ENCODE measurements around the gene LDLRAD1. TPM values are rescaled to one million over a fixed set of nuclear protein-coding genes. Genes with fewer than 3 reads are reported as not detected.

Gene LDLRAD1
- total and polyA plus RNA-seq, 2 of the 13 experiments (the other 11 are each of a cell fraction or from before 2014, with no cell fraction given): 2.5 to 14.0 TPM

DNA sequence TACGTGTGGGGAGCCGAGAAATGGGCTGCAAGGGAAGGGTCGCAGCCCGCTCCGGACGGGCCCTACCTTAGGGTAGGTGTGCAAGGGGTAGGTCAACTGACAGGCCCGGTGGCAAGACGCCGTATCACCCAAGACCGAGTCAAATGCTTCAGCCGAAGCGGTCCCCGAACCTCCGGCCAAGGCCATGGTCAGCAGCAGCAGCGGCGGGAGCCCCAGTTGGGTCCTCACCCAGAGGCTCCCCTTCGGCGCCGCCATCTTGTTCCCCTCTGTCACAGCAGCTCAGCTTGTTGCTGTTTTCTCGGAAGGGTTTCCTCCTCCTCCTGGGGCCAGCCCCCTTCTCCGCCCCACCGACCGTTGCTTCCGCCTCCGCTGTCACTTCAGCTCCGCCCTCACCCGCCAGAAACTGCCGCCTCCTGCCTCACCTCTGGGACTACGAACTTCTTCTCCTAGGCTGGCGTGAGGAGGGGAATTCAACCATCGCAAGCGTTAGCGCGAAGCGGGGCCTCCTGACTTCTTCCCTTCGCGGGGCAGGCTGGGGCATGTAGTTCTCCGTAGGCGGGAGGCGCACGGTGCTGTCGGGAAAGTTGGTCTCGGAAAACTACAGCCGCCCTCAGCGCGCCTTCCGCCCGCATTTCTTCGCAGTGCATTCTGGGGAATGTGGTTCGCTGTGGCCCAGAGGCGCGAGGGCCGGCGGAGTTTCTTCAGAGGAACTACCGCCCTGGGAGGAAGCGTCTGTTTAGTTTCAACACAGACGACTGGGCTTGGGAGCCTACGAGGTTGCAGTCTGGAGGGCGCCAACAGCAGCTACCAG, 35.2 kb upstream of the LDLRAD1 start, which contains the start of the genes TCEANC2 and TMEM59 (continued):
- peak; percentile 73; the same call in 1 of the 2 replicates for TF ChIP-seq ZNF564 (CRISPR knock-in tag; IDR thresholded peaks at IDR 0.05)
- no peak for TF ChIP-seq MIXL1 (CRISPR knock-in tag; IDR thresholded peaks at IDR 0.05)
- TF ChIP-seq ZNF598 (CRISPR knock-in tag; IDR thresholded peaks at IDR 0.05; ENCODE audit: borderline replicate concordance): peak; percentile 12; the same call in 1 of the 2 replicates
- TF ChIP-seq KLF11 (CRISPR knock-in tag; IDR thresholded peaks at IDR 0.05): peak; percentile 70; the same call in 1 of the 2 replicates
- TF ChIP-seq LCORL (IDR thresholded peaks at IDR 0.05): no peak
- TF ChIP-seq LCORL (CRISPR knock-in tag; IDR thresholded peaks at IDR 0.05): no peak
- TF ChIP-seq ZNF12 (CRISPR knock-in tag; IDR thresholded peaks at IDR 0.05): peak; percentile 93
- no peak for TF ChIP-seq ZNF557 (CRISPR knock-in tag; IDR thresholded peaks at IDR 0.05)
- no peak; the same call in 1 of the 2 replicates for TF ChIP-seq EEA1 (CRISPR knock-in tag; IDR thresholded peaks at IDR 0.05; ENCODE audit: borderline replicate concordance)
- 0 out of 2 replicates have a peak, but pooled peaks have one; percentile 18 for TF ChIP-seq ZIK1 (CRISPR knock-in tag; IDR thresholded peaks at IDR 0.05; ENCODE audit: borderline replicate concordance, low read depth)
- TF ChIP-seq KDM6A (CRISPR knock-in tag; IDR thresholded peaks at IDR 0.05; ENCODE audit: low read depth): no peak
- TF ChIP-seq, protein P1, sequence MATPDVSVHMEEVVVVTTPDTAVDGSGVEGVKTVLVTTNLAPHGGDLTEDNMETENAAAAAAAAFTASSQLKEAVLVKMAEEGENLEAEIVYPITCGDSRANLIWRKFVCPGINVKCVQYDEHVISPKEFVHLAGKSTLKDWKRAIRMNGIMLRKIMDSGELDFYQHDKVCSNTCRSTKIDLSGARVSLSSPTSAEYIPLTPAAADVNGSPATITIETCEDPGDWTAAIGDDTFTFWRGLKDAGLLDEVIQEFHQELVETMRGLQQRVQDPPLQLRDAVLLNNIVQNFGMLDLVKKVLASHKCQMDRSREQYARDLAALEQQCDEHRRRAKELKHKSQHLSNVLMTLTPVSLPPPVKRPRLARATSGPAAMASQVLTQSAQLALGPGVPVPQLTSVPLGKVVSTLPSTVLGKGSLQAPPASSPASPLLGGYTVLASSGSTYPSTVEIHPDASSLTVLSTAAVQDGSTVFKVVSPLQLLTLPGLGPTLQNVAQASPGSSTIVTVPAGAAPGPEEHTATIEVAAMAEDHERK (CRISPR knock-in tag; IDR thresholded peaks at IDR 0.05; ENCODE audit: low read depth): peak; percentile 81
- TF ChIP-seq, protein P2, sequence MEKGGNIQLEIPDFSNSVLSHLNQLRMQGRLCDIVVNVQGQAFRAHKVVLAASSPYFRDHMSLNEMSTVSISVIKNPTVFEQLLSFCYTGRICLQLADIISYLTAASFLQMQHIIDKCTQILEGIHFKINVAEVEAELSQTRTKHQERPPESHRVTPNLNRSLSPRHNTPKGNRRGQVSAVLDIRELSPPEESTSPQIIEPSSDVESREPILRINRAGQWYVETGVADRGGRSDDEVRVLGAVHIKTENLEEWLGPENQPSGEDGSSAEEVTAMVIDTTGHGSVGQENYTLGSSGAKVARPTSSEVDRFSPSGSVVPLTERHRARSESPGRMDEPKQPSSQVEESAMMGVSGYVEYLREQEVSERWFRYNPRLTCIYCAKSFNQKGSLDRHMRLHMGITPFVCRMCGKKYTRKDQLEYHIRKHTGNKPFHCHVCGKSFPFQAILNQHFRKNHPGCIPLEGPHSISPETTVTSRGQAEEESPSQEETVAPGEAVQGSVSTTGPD (CRISPR knock-in tag; IDR thresholded peaks at IDR 0.05): no peak
- TF ChIP-seq, protein P3, sequence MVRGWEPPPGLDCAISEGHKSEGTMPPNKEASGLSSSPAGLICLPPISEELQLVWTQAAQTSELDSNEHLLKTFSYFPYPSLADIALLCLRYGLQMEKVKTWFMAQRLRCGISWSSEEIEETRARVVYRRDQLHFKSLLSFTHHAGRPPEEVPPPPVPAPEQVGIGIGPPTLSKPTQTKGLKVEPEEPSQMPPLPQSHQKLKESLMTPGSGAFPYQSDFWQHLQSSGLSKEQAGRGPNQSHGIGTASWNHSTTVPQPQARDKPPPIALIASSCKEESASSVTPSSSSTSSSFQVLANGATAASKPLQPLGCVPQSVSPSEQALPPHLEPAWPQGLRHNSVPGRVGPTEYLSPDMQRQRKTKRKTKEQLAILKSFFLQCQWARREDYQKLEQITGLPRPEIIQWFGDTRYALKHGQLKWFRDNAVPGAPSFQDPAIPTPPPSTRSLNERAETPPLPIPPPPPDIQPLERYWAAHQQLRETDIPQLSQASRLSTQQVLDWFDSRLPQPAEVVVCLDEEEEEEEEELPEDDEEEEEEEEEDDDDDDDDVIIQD (CRISPR knock-in tag; IDR thresholded peaks at IDR 0.05; ENCODE audit: low read depth): peak; percentile 72
- TF ChIP-seq SMAD3 (CRISPR knock-in tag; IDR thresholded peaks at IDR 0.05): no peak; the same call in 1 of the 2 replicates
- no peak for TF ChIP-seq MYNN (CRISPR knock-in tag; IDR thresholded peaks at IDR 0.05; ENCODE audit: low read depth)
- peak; percentile 86 for TF ChIP-seq ZNF501 (CRISPR knock-in tag; IDR thresholded peaks at IDR 0.05)
- TF ChIP-seq CEBPB (IDR thresholded peaks at IDR 0.05; ENCODE audit: borderline replicate concordance, low read depth, low read length): no peak
- peak; percentile 91 for TF ChIP-seq ZSCAN31 (CRISPR knock-in tag; IDR thresholded peaks at IDR 0.05; ENCODE audit: low read depth)
- TF ChIP-seq ZNF30 (CRISPR knock-in tag; IDR thresholded peaks at IDR 0.05): no peak
- TF ChIP-seq, protein P4, sequence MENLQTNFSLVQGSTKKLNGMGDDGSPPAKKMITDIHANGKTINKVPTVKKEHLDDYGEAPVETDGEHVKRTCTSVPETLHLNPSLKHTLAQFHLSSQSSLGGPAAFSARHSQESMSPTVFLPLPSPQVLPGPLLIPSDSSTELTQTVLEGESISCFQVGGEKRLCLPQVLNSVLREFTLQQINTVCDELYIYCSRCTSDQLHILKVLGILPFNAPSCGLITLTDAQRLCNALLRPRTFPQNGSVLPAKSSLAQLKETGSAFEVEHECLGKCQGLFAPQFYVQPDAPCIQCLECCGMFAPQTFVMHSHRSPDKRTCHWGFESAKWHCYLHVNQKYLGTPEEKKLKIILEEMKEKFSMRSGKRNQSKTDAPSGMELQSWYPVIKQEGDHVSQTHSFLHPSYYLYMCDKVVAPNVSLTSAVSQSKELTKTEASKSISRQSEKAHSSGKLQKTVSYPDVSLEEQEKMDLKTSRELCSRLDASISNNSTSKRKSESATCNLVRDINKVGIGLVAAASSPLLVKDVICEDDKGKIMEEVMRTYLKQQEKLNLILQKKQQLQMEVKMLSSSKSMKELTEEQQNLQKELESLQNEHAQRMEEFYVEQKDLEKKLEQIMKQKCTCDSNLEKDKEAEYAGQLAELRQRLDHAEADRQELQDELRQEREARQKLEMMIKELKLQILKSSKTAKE (CRISPR knock-in tag; IDR thresholded peaks at IDR 0.05; ENCODE audit: borderline replicate concordance): 0 out of 2 replicates have a peak, but pooled peaks have one; percentile 16
- TF ChIP-seq SRY (CRISPR knock-in tag; IDR thresholded peaks at IDR 0.05): no peak
- TF ChIP-seq ZNF792 (CRISPR knock-in tag; IDR thresholded peaks at IDR 0.05): peak; percentile 47; the same call in 1 of the 2 replicates
- TF ChIP-seq KLF15 (CRISPR knock-in tag; IDR thresholded peaks at IDR 0.05; ENCODE audit: borderline replicate concordance): no peak; the same call in 1 of the 2 replicates
- no peak for TF ChIP-seq THYN1 (CRISPR knock-in tag; IDR thresholded peaks at IDR 0.05; ENCODE audit: borderline replicate concordance, low read depth)

Measured in HepG2 (cell line).